SH-SY5Y (cell line): ENCODE measurements around the gene SOX9.

Experiments
- GATA2 ChIP-seq: IDR thresholded peaks from 2 replicates; pipeline ENCODE4 v1.6.1; 2011; ENCODE audit warnings: mild to moderate bottlenecking, low read depth, low read length
- GATA3 ChIP-seq: IDR thresholded peaks from 2 replicates; pipeline ENCODE4 v1.6.1; 2011; ENCODE audit warnings: low read depth, mild to moderate bottlenecking, low read length, moderate library complexity

- TF ChIP-seq GATA2 (no peak), GATA3 (no peak)
Measured at GRCh38 chr17:72124438-72124775, 3.6 kb downstream of the SOX9 start.
